ENCODE data around the gene CIDEC. TPM values are rescaled to one million over a fixed set of nuclear protein-coding genes. Genes with fewer than 3 reads are reported as not detected.

Gene CIDEC
- total and polyA plus RNA-seq, 2 of the 13 experiments (the other 11 are each of a cell fraction or from before 2014, with no cell fraction given), result 2.5 to 10.4 TPM

- TF ChIP-seq MLXIP (CRISPR knock-in tag; IDR thresholded peaks at IDR 0.05; ENCODE audit: borderline replicate concordance) (no peak), ZFP82 (CRISPR knock-in tag; IDR thresholded peaks at IDR 0.05; ENCODE audit: borderline replicate concordance) (no peak), PITX1 (CRISPR knock-in tag; IDR thresholded peaks at IDR 0.05) (no peak), ZNF18 (CRISPR knock-in tag; IDR thresholded peaks at IDR 0.05; ENCODE audit: insufficient replicate concordance) (no peak), ZNF512B (CRISPR knock-in tag; IDR thresholded peaks at IDR 0.05; ENCODE audit: borderline replicate concordance) (no peak), SCMH1 (CRISPR knock-in tag; IDR thresholded peaks at IDR 0.05; ENCODE audit: borderline replicate concordance) (no peak), ZZZ3 (CRISPR knock-in tag; IDR thresholded peaks at IDR 0.05; ENCODE audit: borderline replicate concordance) (no peak), EED (CRISPR knock-in tag; IDR thresholded peaks at IDR 0.05) (no peak), ERF (CRISPR knock-in tag; IDR thresholded peaks at IDR 0.05) (peak; percentile 14), ZKSCAN8 (CRISPR knock-in tag; IDR thresholded peaks at IDR 0.05; ENCODE audit: borderline replicate concordance) (no peak), ZFP36 (IDR thresholded peaks at IDR 0.05; ENCODE audit: borderline replicate concordance, low read depth, low read length, partially characterized antibody) (no peak), MXD3 (CRISPR knock-in tag; IDR thresholded peaks at IDR 0.05) (peak; percentile 31; the same call in 1 of the 2 replicates), THAP11 (CRISPR knock-in tag; IDR thresholded peaks at IDR 0.05) (peak; percentile 11), ZNF687 (CRISPR knock-in tag; IDR thresholded peaks at IDR 0.05) (peak; percentile 90)
These were observed 22.6 kb upstream of the CIDEC start, which contains the start of gene IL17RE (continued) for GRCh38 chr3:9902372-9903237.

Measured in HepG2 (cell line).